Naive thymus-derived CD8-positive, alpha-beta T cell (primary cell): Measurements from ENCODE around the gene OLR1. TPM values are rescaled to one million over a fixed set of nuclear protein-coding genes. Genes with fewer than 3 reads are reported as not detected.

ENCODE experiments used
- ATAC-seq, 2 donors: fragments of 150-1000 bp; cut with Tn5 transposase in 1 of 2; sonication (Bioruptor Pico), chemical (Tn5 transposase) in 1 of 2; 1 replicate in 1 of 2; 2 replicates in 1 of 2; pipeline ENCODE4 v1.10.0; 2021; ENCODE audit warnings: mild to moderate bottlenecking in 2 of 2, moderate library complexity in 2 of 2
- POLR2A ChIA-PET: fragments of 350-600 bp; sonication (Branson Sonifier 250); formaldehyde crosslinking; loops from one replicate; lab custom pipeline; 2021; ENCODE audit warnings: antibody characterized with exemption; lab: Charles Lee
- DNase-seq, 10 donors: peaks; one replicate each; pipeline versions ENCODE4 v3.0.0 to v3.0.0-alpha.2; 2020 to 2022
- H3K27ac Mint-ChIP-seq, 10 donors: one replicate each; pipeline ENCODE4 v1.8.0; 2020 to 2022; ENCODE audit warnings: mild to moderate bottlenecking in 10 of 10, mixed read lengths in 10 of 10, moderate library complexity in 4 of 10, inconsistent platforms in 1 of 10
- H3K27me3 Mint-ChIP-seq, 5 donors: one replicate each; pipeline ENCODE4 v1.8.0; 2021 to 2022; ENCODE audit warnings: mixed read lengths in 5 of 5
- H3K36me3 Mint-ChIP-seq, 3 donors: one replicate each; pipeline ENCODE4 v1.8.0; 2020 to 2022; ENCODE audit warnings: mixed read lengths in 3 of 3, mild to moderate bottlenecking in 2 of 3, inconsistent platforms in 1 of 3
- H3K4me1 Mint-ChIP-seq, 4 donors: one replicate each; pipeline ENCODE4 v1.8.0; 2021 to 2022; ENCODE audit warnings: mixed read lengths in 4 of 4
- H3K4me3 Mint-ChIP-seq, 10 donors: one replicate each; pipeline ENCODE4 v1.8.0; 2020 to 2022; ENCODE audit warnings: mild to moderate bottlenecking in 10 of 10, mixed read lengths in 10 of 10, moderate library complexity in 6 of 10, inconsistent platforms in 1 of 10
- H3K9me3 Mint-ChIP-seq, 9 donors: one replicate each; pipeline ENCODE4 v1.8.0; 2020 to 2022; ENCODE audit warnings: mixed read lengths in 9 of 9, mild to moderate bottlenecking in 3 of 9, inconsistent platforms in 1 of 9, moderate library complexity in 1 of 9
- polyA plus RNA-seq, 3 donors: library from polyadenylated mRNA; unstranded; fragments of 300-500 nt; fragmentation: Illumina TruSeq; gene quantifications; one replicate each; pipeline ENCODE4 v1.2.3, GENCODE V29; 2021
- total RNA-seq, 8 experiments: library from RNA in 2 of 8; stranded (reverse) in 2 of 8; gene quantifications; one replicate each; pipeline ENCODE4 v1.2.3 and lab custom pipeline; 2021 to 2026

OLR1 gene
- total and polyA plus RNA-seq, 5 experiments from 2014 or later: not detected

DNA sequence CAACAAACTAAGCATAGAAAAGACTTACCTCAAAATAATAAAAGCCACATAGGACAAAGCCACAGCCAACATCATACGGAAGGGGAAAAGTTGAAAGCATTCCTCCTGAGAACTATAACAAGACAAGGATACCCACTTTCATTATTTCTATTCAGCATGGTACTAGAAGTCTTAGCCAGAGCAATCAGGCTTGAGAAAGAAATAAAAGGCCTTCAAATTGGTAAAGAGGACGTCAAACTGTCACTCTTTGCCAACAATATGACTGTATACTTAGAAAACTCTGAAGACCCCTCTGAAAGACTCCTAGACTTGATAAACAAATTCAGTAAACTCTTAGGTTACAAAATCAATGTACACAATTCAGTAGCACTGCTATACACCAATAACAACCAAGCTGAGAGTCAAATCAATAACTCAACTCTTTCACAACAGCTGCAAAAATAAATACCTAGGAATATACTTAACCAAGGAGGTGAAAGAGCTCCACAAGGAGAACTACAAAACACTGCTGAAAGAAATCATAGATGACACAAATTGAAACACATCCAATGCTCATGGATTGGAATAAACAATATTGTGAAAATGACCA, 61.6 kb downstream of the OLR1 start:
- ATAC-seq (no peak), DNase-seq (no peak)
- Mint-ChIP-seq H3K27me3 (peaks cover 1 to 10% (median 8%) of the 10 kb centered on the region in 5 donors), H3K4me1 (no peaks in the 10 kb centered on the region), H3K4me3 (no peak overlapping the region), H3K36me3 (peaks cover 0 to 5% (median 0%) of the 10 kb centered on the region in 3 donors), H3K9me3 (peaks cover 0 to 15% (median 5%) of the 10 kb centered on the region in 9 donors), H3K27ac (no peak overlapping the region)
- POLR2A ChIA-PET: no interaction called here

Other genes starting within 250 kb of the OLR1 start
- not detected for gene CLEC2A, start 239.8 kb downstream of the OLR1 start, total RNA-seq
- not detected for gene CLEC2A, start 239.8 kb downstream of the OLR1 start, polyA plus RNA-seq
- not detected for gene CLEC12A, start 200.7 kb downstream of the OLR1 start, total RNA-seq
- gene CLEC12A, start 200.7 kb downstream of the OLR1 start, polyA plus RNA-seq: under 1 TPM in 2 of 3 donors, not detected in 1; 0.15 to 0.31 TPM
- gene CLEC1B, start 173.0 kb downstream of the OLR1 start, total RNA-seq: not detected
- gene CLEC1B, start 173.0 kb downstream of the OLR1 start, polyA plus RNA-seq: not detected
- gene CLEC12B, start 161.5 kb downstream of the OLR1 start, total RNA-seq: not detected
- not detected for gene CLEC12B, start 161.5 kb downstream of the OLR1 start, polyA plus RNA-seq
- gene CLEC9A, start 141.4 kb downstream of the OLR1 start, total RNA-seq: not detected
- not detected for gene CLEC9A, start 141.4 kb downstream of the OLR1 start, polyA plus RNA-seq
- not detected for gene CLEC1A, start 73.1 kb downstream of the OLR1 start, total RNA-seq
- gene CLEC1A, start 73.1 kb downstream of the OLR1 start, polyA plus RNA-seq: not detected
- not detected for gene CLEC7A, start 41.9 kb downstream of the OLR1 start, total RNA-seq
- gene CLEC7A, start 41.9 kb downstream of the OLR1 start, polyA plus RNA-seq: under 1 TPM in 1 of 3 donors, not detected in 2; 0.44 TPM
- not detected for gene TMEM52B, start 6.9 kb upstream of the OLR1 start, total RNA-seq
- gene TMEM52B, start 6.9 kb upstream of the OLR1 start, polyA plus RNA-seq: not detected
- gene GABARAPL1, start 40.7 kb upstream of the OLR1 start, total RNA-seq: 10 to 100 TPM; 55.5 to 56.1 TPM
- 10 to 100 TPM; 10.0 to 35.3 (median 12.2) TPM for gene GABARAPL1, start 40.7 kb upstream of the OLR1 start, polyA plus RNA-seq
- gene KLRD1, start 135.7 kb upstream of the OLR1 start, total RNA-seq: 1 to 10 TPM; 4.3 to 5.0 TPM
- 100 to 1,000 TPM in 1 of 3 donors, 1 to 10 TPM in 2; 4.3 to 271 (median 7.6) TPM for gene KLRD1, start 135.7 kb upstream of the OLR1 start, polyA plus RNA-seq
- 100 to 1,000 TPM; 792 to 865 TPM for gene KLRK1, start 217.9 kb upstream of the OLR1 start, total RNA-seq
- 100 to 1,000 TPM; 525 to 619 (median 611) TPM for gene KLRK1, start 217.9 kb upstream of the OLR1 start, polyA plus RNA-seq
- gene KLRC4, start 237.6 kb upstream of the OLR1 start, total RNA-seq: 10 to 100 TPM; 55.4 to 57.6 TPM
- gene KLRC4, start 237.6 kb upstream of the OLR1 start, polyA plus RNA-seq: 10 to 100 TPM in 2 of 3 donors, 1 to 10 TPM in 1; 1.3 to 31.8 (median 13.6) TPM
- gene KLRC3, start 248.5 kb upstream of the OLR1 start, total RNA-seq: 1 to 10 TPM; 3.2 to 4.6 TPM
- 1 to 10 TPM; 2.2 to 6.4 (median 3.9) TPM for gene KLRC3, start 248.5 kb upstream of the OLR1 start, polyA plus RNA-seq